Spinal cord (tissue), 10 donors: ENCODE measurements around the gene CHAT. TPM values are rescaled to one million over a fixed set of nuclear protein-coding genes. Genes with fewer than 3 reads are reported as not detected.

ENCODE experiments used
- DNase-seq, 6 donors: peaks; one replicate each; pipeline versions ENCODE4 v3.0.0 to v3.0.0-alpha.2; 2013 to 2015; ENCODE audit warnings: low spot score in 6 of 6, low read depth in 4 of 6
- H3K27ac ChIP-seq: one replicate; pipeline ENCODE4 v1.5.1; 2013; ENCODE audit warnings: low read depth, low read length, control low read depth
- H3K27me3 ChIP-seq: one replicate; pipeline ENCODE4 v1.6.1; 2013; ENCODE audit warnings: low read length; ENCODE audit not compliant: control insufficient read depth, insufficient read depth
- H3K36me3 ChIP-seq: one replicate; pipeline ENCODE4 v1.6.1; 2013; ENCODE audit warnings: low read length; ENCODE audit not compliant: control insufficient read depth, insufficient read depth
- H3K4me1 ChIP-seq: one replicate; pipeline ENCODE4 v1.6.1; 2013; ENCODE audit warnings: low read length; ENCODE audit not compliant: control insufficient read depth, insufficient read depth
- H3K4me3 ChIP-seq: one replicate; pipeline ENCODE4 v1.5.1; 2013; ENCODE audit warnings: low read depth, low read length, control low read depth
- H3K9me3 ChIP-seq: one replicate; pipeline ENCODE4 v1.6.1; 2013; ENCODE audit warnings: low read length; ENCODE audit not compliant: control insufficient read depth, insufficient read depth
- WGBS: methylation state at CpG from one replicate; pipeline ENCODE4 v1.1.5; 2013; ENCODE audit warnings: missing lambda C conversion rate; ENCODE audit not compliant: insufficient coverage; 5-methylcytosine and 5-hydroxymethylcytosine counted together
- polyA plus RNA-seq, 2 donors: library from polyadenylated mRNA; unstranded; fragments of 120-200 nt; gene quantifications; one replicate each; pipeline ENCODE4 v1.2.1, GENCODE V29; 2013; ENCODE audit not compliant: insufficient read length in 2 of 2
- total RNA-seq, 2 donors: library from RNA; depleted of rRNA in 1 of 2; stranded (reverse); fragments of 120-200 nt in 1 of 2; fragments of >200 nt in 1 of 2; gene quantifications; one replicate each; pipeline versions ENCODE4 v1.2.3 to v1.2.4, GENCODE V29; 2013 to 2014
- donor health status: healthy.

The CHAT gene
- total and polyA plus RNA-seq, 4 donors: 0.61 to 2.9 (median 1.7) TPM

DNA sequence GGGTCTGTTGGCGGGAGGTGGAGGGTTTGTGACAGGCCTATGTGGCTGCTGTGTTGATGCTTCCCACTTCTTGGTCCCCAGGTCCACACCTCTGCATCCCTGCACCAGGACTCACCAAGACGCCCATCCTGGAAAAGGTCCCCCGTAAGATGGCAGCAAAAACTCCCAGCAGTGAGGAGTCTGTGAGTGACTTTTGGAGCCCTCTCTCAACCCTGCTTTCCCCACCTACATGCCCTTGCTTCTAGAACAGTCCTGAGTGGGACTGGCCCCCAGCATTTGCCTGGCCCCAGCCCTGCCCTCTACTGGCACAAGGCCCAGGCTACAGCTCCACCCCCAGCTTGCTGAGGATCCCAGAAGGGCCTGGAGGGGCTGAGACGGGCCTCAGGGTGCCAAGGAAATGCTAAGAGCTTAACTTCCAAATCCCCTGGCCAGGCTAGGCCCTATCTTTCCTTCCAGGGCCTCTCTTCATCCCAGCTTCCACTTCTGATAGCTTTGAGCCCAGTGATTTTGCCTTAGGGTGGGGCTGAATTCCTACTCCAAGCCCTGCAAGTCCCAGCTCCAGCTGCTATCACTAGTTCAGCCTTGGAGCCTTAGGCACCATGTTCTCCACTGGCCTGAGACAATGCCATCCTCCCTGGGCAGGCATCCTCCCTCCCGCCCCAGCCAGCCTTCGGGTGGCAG is 2.7 kb downstream of the CHAT start:
- H3K36me3 ChIP-seq: no peaks in the 10 kb centered on the region
- H3K27me3 ChIP-seq: peaks cover 68% of the 10 kb centered on the region
- no peak overlapping the region for H3K27ac ChIP-seq
- H3K4me1 ChIP-seq: peaks cover 39% of the 10 kb centered on the region
- WGBS: 88% methylated on average over 4 of the region's 6 CpGs
- DNase-seq: no peak
- H3K4me3 ChIP-seq: no peak overlapping the region
- H3K9me3 ChIP-seq: no peaks in the 10 kb centered on the region

DNA sequence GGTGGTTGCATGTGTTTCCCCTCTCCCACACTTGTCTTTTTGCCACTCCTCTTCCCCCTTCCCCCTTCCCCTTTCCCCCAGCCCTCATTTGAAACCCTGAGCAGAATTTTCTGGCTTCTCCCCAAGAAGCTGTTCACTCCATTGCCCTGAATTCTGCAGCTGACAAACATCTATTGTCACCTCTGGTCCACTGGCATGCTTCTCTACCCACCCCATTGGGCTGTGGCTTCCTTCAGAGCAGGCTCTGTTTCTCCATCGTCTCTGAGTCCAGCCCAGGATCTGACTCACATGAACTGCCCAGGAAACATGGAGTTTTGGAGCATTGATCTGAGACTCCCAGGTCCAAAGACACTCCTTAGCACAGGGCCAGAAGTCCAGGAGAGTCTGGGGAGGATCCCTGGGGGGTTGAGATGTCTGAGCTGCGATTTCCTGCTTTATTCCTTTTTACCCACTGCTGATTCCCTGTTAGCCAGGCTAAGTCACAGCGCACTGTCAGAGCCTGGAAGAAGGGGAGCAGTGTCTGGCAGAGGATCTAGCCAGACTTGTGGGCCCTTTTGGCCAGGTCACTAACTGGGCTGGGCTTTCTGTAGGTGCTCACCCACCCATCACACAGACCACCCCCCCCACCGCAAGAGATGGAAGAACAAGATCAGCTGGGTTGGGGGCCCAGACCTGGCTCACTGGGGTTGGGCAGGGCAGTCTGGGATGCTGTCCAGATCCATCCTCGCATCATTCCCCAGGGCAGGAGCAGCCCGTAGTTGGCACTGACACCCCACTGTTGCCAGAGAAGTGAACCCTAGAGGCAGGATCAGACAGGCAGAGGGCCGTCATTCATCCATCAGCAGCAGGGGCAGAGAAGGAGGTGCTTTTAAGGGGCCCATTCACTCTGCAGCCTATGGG is 3.5 kb downstream of the CHAT start:
- Histone ChIP-seq H3K9me3 (no peaks in the 10 kb centered on the region), H3K27ac (no peak overlapping the region), H3K4me1 (peaks cover 31% of the 10 kb centered on the region), H3K36me3 (no peaks in the 10 kb centered on the region), H3K27me3 (peaks cover 60% of the 10 kb centered on the region), H3K4me3 (no peak overlapping the region)
- DNase-seq: no peak
- WGBS: 59% methylated on average over 5 of the region's 7 CpGs

DNA sequence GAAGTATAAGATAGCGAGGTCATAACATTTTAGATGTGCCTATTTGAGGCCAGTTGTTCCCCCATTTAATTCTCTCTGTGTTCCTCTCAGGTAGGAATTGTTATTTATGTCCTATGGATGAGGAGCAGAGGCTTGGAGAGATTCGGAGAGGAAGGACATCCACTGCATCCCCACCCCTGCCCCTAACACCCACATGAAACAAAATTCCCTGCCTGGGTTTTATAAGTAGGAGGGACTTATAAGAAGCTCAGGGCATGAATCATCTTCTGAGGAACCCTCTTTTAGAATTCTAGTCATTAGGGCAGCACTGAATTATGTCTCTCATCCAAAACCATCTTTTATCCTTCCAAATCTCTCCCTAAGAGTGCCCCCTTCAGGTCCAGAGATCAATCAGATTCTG is 5.0 kb downstream of the CHAT start:
- no peak overlapping the region for H3K27ac ChIP-seq
- H3K4me3 ChIP-seq: no peak overlapping the region
- no peak for DNase-seq
- WGBS: no CpG with 5 or more reads among the region's 2 CpGs
- H3K36me3 ChIP-seq: no peaks in the 10 kb centered on the region
- H3K27me3 ChIP-seq: peaks cover 46% of the 10 kb centered on the region
- H3K9me3 ChIP-seq: no peaks in the 10 kb centered on the region
- H3K4me1 ChIP-seq: peaks cover 16% of the 10 kb centered on the region

DNA sequence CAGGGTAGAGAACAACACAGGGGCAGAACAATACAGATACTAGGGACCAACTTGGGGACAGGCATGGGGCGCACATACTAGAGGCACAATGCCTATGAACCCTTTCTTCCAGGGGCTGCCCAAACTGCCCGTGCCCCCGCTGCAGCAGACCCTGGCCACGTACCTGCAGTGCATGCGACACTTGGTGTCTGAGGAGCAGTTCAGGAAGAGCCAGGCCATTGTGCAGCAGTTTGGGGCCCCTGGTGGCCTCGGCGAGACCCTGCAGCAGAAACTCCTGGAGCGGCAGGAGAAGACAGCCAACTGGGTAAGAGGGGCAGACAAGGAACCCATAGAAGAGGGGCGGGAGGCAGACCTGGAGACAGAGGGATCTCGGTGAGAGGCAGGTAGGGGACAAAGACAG is 5.8 kb downstream of the CHAT start:
- WGBS: 66% methylated on average over 10 of the region's 10 CpGs
- H3K4me1 ChIP-seq: peaks cover 10% of the 10 kb centered on the region
- no peak for DNase-seq

DNA sequence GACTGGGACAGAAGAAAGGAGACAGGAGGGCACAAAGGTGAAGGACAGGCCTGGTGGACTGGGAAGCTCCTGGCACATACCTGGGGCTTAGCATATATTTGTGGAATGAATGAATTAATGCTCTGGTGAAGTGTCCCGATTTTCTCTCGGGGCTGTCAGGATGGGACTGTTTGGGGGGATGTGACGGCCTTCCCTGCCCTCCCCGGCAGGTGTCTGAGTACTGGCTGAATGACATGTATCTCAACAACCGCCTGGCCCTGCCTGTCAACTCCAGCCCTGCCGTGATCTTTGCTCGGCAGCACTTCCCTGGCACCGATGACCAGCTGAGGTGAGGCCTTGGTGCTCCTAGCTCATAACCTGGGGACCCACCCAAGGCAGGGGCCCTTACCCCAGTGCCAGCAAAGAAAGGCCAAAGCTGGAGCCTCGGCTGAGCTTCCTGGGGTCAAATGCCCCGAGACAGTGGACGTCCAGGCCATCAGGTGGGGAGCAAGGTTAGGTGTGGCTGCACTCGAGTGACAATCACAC is 6.5 kb downstream of the CHAT start:
- 82% methylated on average over 12 of the region's 12 CpGs for WGBS
- Histone ChIP-seq H3K4me1 (peaks cover 8% of the 10 kb centered on the region), H3K27me3 (peaks cover 31% of the 10 kb centered on the region), H3K4me3 (no peak overlapping the region), H3K9me3 (no peaks in the 10 kb centered on the region), H3K36me3 (no peaks in the 10 kb centered on the region), H3K27ac (no peak overlapping the region)
- DNase-seq: no peak

More for the DNA sequence above, 5.8 kb downstream of the CHAT start:
- Histone ChIP-seq H3K9me3 (no peaks in the 10 kb centered on the region), H3K4me3 (no peak overlapping the region), H3K27me3 (peaks cover 38% of the 10 kb centered on the region), H3K27ac (no peak overlapping the region), H3K36me3 (no peaks in the 10 kb centered on the region)

DNA sequence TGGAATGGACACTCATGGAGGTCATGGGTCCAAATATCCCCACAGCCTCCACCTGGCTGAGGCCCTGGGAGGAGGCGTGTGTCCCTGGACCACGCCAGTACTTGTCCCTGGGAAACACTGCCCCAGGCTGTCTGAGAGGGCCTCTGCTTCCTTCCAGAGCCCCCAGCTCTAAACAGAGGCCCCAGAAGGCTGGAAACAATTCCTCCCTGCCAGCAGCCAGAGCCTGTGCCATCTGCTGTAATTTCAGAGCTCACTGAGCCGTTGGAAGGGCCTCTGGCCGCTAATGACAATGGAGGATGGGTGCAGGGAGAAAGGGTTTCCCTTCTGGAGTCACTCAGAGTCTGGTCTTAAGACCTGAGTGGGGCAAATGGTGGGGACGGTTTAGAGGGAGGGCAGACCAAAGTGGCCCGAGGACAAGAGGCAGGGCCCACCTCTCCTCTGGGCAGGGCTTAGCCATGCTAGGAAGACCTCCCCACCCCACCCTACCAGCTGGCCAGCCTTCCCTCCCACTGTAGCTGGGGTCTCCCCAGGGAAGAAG is 7.1 kb downstream of the CHAT start:
- Histone ChIP-seq H3K36me3 (no peaks in the 10 kb centered on the region), H3K27me3 (peaks cover 25% of the 10 kb centered on the region), H3K27ac (no peak overlapping the region), H3K9me3 (no peaks in the 10 kb centered on the region), H3K4me1 (peaks cover 8% of the 10 kb centered on the region), H3K4me3 (no peak overlapping the region)
- DNase-seq: peak in 2 of 6 donors; percentile 36 to 77
- WGBS: 55% methylated on average over 4 of the region's 6 CpGs

DNA sequence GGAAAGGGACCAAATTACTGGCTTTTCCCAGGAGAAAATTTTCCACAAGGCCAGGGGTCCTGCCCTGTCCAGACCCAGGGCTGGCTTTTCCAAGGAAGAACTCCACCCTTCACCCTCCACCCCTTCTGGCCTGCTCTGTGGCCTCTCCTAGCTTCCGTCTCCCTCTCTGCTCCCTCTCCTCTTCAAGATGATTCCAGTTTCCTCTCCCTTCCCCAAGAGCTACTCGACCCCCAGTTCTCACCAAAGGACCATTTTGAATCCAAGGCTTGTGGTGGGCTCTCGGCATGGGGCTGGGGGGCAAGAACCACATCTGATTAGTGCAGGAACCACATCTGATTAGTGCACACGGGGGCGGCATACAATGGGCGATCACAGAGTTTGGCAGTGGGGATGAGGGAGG is 7.7 kb downstream of the CHAT start:
- peaks cover 8% of the 10 kb centered on the region for H3K4me1 ChIP-seq
- H3K4me3 ChIP-seq: no peak overlapping the region
- H3K27ac ChIP-seq: no peak overlapping the region
- peaks cover 19% of the 10 kb centered on the region for H3K27me3 ChIP-seq
- 50% methylated on average over 6 of the region's 6 CpGs for WGBS
- H3K36me3 ChIP-seq: no peaks in the 10 kb centered on the region
- DNase-seq: no peak
- no peaks in the 10 kb centered on the region for H3K9me3 ChIP-seq

DNA sequence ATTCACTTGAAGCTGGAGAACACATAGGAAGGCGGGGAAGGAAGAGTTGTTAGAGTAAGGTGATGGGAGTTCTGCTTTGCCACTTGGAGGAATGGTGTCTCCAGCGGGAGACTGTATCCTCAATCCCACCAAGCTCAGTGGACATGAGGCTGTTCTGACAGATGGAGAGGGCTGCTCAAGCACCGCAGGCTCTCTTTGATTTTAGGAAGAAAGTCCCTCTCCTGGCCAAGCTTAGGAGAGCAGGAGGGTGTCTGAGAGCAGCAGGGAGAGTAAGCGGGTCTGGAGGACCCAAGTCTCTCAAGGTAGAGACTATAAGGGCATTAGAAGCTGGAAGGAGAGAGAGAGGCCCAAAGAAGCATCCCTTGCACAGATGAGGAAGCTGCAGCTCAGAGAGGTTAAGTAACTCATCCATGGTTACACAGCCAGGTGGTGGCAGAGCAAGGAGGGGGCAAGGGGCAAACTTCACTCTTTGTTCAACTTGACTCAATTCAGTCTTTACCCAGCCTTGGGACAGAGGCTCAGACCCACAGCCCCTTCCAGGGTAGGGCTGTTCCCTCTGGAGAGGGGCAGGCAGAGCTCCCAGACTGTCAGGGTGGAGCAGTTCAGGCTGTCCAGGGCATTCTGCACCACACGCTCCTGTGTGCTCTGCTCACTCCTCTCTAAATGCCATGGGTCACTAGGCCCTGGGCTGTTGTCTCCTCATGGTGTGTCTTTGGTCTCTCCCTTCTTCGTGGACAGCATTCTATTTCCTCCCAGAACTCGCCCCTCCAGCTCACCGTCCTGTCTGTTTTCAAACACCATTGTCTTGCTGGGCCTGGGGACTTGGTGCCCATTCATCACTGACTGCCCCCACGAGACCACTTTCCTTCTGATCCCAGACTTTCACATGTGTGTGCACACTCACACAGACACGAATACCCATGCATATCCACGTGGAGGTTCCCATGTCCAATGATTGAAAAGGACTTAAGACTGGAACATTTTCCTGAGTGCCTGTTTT is 8.9 kb downstream of the CHAT start:
- peaks cover 9% of the 10 kb centered on the region for H3K27me3 ChIP-seq
- H3K4me3 ChIP-seq: no peak overlapping the region
- H3K27ac ChIP-seq: no peak overlapping the region
- no peaks in the 10 kb centered on the region for H3K9me3 ChIP-seq
- H3K4me1 ChIP-seq: peaks cover 8% of the 10 kb centered on the region
- DNase-seq: no peak
- WGBS: 61% methylated on average over 7 of the region's 11 CpGs
- no peaks in the 10 kb centered on the region for H3K36me3 ChIP-seq

GRCh38 chr10:49624629-49625028 is 10.8 kb downstream of the CHAT start:
- DNase-seq: no peak
- no peak overlapping the region for H3K4me3 ChIP-seq
- WGBS: 87% methylated on average over 5 of the region's 5 CpGs
- H3K9me3 ChIP-seq: no peaks in the 10 kb centered on the region
- no peak overlapping the region for H3K27ac ChIP-seq
- H3K4me1 ChIP-seq: peaks cover 8% of the 10 kb centered on the region
- H3K36me3 ChIP-seq: no peaks in the 10 kb centered on the region
- no peaks in the 10 kb centered on the region for H3K27me3 ChIP-seq
